ENCODE measurements around the gene GBF1. TPM values are rescaled to one million over a fixed set of nuclear protein-coding genes. Genes with fewer than 3 reads are reported as not detected.

The GBF1 gene
- total and polyA plus RNA-seq, 2 of the 13 experiments (the other 11 are each of a cell fraction or from before 2014, with no cell fraction given) = 17.1 to 21.9 TPM

DNA sequence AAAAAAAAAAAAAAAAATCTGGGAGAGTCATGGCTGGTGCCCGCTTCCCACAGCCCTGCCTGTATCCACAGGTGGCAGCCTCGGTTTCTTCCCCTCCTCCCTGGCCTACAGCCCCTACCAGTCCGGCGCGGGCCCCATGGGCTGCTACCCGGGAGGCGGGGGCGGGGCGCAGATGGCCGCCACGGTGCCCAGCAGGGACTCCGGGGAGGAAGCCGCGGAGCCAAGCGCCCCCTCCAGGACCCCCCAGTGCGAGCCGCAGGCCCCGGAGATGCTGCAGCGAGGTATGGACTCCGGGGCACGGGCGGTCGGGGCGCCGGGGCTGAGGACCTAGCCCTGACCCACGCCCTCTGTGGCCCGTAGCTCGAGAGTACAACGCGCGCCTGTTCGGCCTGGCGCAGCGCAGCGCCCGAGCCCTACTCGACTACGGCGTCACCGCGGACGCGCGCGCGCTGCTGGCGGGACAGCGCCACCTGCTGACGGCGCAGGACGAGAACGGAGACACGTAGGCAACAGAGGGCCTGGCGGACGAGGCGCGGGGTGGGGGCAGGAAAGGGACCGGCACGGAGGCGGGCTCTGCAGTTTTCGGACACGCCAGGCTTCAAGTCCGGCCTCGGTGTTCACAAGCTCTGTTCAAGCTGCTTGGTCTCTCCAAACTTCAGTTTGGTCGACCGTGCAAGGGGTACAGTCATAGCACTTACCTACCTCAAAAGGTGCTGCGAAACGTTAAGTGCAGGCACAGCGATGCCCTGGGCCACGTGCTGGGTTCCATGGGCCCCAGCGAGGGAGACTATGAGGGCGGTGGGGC is 154.1 kb downstream of the GBF1 start (continued):
- TF ChIP-seq, protein P1, sequence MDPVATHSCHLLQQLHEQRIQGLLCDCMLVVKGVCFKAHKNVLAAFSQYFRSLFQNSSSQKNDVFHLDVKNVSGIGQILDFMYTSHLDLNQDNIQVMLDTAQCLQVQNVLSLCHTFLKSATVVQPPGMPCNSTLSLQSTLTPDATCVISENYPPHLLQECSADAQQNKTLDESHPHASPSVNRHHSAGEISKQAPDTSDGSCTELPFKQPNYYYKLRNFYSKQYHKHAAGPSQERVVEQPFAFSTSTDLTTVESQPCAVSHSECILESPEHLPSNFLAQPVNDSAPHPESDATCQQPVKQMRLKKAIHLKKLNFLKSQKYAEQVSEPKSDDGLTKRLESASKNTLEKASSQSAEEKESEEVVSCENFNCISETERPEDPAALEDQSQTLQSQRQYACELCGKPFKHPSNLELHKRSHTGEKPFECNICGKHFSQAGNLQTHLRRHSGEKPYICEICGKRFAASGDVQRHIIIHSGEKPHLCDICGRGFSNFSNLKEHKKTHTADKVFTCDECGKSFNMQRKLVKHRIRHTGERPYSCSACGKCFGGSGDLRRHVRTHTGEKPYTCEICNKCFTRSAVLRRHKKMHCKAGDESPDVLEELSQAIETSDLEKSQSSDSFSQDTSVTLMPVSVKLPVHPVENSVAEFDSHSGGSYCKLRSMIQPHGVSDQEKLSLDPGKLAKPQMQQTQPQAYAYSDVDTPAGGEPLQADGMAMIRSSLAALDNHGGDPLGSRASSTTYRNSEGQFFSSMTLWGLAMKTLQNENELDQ (CRISPR knock-in tag; IDR thresholded peaks at IDR 0.05; ENCODE audit: borderline replicate concordance) = peak; percentile 40; the same call in 1 of the 2 replicates
- TF ChIP-seq, protein P2, sequence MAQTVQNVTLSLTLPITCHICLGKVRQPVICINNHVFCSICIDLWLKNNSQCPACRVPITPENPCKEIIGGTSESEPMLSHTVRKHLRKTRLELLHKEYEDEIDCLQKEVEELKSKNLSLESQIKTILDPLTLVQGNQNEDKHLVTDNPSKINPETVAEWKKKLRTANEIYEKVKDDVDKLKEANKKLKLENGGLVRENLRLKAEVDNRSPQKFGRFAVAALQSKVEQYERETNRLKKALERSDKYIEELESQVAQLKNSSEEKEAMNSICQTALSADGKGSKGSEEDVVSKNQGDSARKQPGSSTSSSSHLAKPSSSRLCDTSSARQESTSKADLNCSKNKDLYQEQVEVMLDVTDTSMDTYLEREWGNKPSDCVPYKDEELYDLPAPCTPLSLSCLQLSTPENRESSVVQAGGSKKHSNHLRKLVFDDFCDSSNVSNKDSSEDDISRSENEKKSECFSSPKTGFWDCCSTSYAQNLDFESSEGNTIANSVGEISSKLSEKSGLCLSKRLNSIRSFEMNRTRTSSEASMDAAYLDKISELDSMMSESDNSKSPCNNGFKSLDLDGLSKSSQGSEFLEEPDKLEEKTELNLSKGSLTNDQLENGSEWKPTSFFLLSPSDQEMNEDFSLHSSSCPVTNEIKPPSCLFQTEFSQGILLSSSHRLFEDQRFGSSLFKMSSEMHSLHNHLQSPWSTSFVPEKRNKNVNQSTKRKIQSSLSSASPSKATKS (CRISPR knock-in tag; IDR thresholded peaks at IDR 0.05) = no peak
- TF ChIP-seq ZKSCAN1 (IDR thresholded peaks at IDR 0.05; ENCODE audit: low read length) (no peak), RXRA (CRISPR knock-in tag; IDR thresholded peaks at IDR 0.05) (0 out of 2 replicates have a peak, but pooled peaks have one; percentile 67), CBX5 (CRISPR knock-in tag; IDR thresholded peaks at IDR 0.05; ENCODE audit: borderline replicate concordance) (peak; percentile 93; the same call in 1 of the 2 replicates), PCBP2 (optimal IDR thresholded peaks at IDR 0.05; ENCODE audit: low read depth, low read length, poor library complexity, severe bottlenecking) (no peak), ZBTB20 (CRISPR knock-in tag; IDR thresholded peaks at IDR 0.05; ENCODE audit: borderline replicate concordance, low read depth) (no peak)
- TF ChIP-seq, protein P3, sequence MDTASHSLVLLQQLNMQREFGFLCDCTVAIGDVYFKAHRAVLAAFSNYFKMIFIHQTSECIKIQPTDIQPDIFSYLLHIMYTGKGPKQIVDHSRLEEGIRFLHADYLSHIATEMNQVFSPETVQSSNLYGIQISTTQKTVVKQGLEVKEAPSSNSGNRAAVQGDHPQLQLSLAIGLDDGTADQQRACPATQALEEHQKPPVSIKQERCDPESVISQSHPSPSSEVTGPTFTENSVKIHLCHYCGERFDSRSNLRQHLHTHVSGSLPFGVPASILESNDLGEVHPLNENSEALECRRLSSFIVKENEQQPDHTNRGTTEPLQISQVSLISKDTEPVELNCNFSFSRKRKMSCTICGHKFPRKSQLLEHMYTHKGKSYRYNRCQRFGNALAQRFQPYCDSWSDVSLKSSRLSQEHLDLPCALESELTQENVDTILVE (CRISPR knock-in tag; IDR thresholded peaks at IDR 0.05) = peak; percentile 75; the same call in 1 of the 2 replicates
- TF ChIP-seq, protein P4, sequence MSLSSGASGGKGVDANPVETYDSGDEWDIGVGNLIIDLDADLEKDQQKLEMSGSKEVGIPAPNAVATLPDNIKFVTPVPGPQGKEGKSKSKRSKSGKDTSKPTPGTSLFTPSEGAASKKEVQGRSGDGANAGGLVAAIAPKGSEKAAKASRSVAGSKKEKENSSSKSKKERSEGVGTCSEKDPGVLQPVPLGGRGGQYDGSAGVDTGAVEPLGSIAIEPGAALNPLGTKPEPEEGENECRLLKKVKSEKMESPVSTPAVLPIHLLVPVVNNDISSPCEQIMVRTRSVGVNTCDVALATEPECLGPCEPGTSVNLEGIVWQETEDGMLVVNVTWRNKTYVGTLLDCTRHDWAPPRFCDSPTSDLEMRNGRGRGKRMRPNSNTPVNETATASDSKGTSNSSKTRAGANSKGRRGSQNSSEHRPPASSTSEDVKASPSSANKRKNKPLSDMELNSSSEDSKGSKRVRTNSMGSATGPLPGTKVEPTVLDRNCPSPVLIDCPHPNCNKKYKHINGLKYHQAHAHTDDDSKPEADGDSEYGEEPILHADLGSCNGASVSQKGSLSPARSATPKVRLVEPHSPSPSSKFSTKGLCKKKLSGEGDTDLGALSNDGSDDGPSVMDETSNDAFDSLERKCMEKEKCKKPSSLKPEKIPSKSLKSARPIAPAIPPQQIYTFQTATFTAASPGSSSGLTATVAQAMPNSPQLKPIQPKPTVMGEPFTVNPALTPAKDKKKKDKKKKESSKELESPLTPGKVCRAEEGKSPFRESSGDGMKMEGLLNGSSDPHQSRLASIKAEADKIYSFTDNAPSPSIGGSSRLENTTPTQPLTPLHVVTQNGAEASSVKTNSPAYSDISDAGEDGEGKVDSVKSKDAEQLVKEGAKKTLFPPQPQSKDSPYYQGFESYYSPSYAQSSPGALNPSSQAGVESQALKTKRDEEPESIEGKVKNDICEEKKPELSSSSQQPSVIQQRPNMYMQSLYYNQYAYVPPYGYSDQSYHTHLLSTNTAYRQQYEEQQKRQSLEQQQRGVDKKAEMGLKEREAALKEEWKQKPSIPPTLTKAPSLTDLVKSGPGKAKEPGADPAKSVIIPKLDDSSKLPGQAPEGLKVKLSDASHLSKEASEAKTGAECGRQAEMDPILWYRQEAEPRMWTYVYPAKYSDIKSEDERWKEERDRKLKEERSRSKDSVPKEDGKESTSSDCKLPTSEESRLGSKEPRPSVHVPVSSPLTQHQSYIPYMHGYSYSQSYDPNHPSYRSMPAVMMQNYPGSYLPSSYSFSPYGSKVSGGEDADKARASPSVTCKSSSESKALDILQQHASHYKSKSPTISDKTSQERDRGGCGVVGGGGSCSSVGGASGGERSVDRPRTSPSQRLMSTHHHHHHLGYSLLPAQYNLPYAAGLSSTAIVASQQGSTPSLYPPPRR (CRISPR knock-in tag; IDR thresholded peaks at IDR 0.05; ENCODE audit: borderline replicate concordance) = no peak
- TF ChIP-seq, protein P5, sequence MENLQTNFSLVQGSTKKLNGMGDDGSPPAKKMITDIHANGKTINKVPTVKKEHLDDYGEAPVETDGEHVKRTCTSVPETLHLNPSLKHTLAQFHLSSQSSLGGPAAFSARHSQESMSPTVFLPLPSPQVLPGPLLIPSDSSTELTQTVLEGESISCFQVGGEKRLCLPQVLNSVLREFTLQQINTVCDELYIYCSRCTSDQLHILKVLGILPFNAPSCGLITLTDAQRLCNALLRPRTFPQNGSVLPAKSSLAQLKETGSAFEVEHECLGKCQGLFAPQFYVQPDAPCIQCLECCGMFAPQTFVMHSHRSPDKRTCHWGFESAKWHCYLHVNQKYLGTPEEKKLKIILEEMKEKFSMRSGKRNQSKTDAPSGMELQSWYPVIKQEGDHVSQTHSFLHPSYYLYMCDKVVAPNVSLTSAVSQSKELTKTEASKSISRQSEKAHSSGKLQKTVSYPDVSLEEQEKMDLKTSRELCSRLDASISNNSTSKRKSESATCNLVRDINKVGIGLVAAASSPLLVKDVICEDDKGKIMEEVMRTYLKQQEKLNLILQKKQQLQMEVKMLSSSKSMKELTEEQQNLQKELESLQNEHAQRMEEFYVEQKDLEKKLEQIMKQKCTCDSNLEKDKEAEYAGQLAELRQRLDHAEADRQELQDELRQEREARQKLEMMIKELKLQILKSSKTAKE (CRISPR knock-in tag; IDR thresholded peaks at IDR 0.05; ENCODE audit: borderline replicate concordance) = no peak; the same call in 1 of the 2 replicates
